Ectodermal cell (in vitro differentiated cells): ENCODE data around the gene NUP210.

Source experiments
- H3K27ac ChIP-seq: 2 replicates; pipeline ENCODE4 v1.7.0; 2013; ENCODE audit warnings: mild to moderate bottlenecking, low read depth, low read length; ENCODE audit not compliant: insufficient read depth, poor library complexity, severe bottlenecking
- H3K27me3 ChIP-seq: 2 replicates; pipeline ENCODE4 v1.7.0; 2013; ENCODE audit warnings: mild to moderate bottlenecking, low read length; ENCODE audit not compliant: insufficient read depth, control insufficient read depth, poor library complexity, severe bottlenecking
- H3K36me3 ChIP-seq: one replicate; pipeline ENCODE4 v1.7.0; 2013; ENCODE audit warnings: low read length; ENCODE audit not compliant: control insufficient read depth, insufficient read depth
- H3K4me1 ChIP-seq: one replicate; pipeline ENCODE4 v1.7.0; 2013; ENCODE audit warnings: low read length; ENCODE audit not compliant: control insufficient read depth, insufficient read depth
- H3K4me3 ChIP-seq: 2 replicates; pipeline ENCODE4 v1.7.0; 2013; ENCODE audit warnings: low read depth, low read length, control low read depth; ENCODE audit not compliant: insufficient read depth
- H3K9me3 ChIP-seq: 2 replicates; pipeline ENCODE4 v1.7.0; 2013; ENCODE audit warnings: mild to moderate bottlenecking, low read length, moderate library complexity; ENCODE audit not compliant: control insufficient read depth
- WGBS, 2 experiments: methylation state at CpG; one replicate each; pipeline ENCODE4 v1.1.7; 2013; ENCODE audit warnings: missing lambda C conversion rate in 2 of 2; 5-methylcytosine and 5-hydroxymethylcytosine counted together

Gene NUP210

GRCh38 chr3:13376091-13376490 lies 44.0 kb downstream of the NUP210 start:
- 96 to 97% methylated on average over 9 of the region's 9 CpGs for WGBS, 2 experiments
- peaks cover 9% of the 10 kb centered on the region for H3K36me3 ChIP-seq
- no peak overlapping the region for H3K4me3 ChIP-seq
- H3K9me3 ChIP-seq: no peaks in the 10 kb centered on the region
- no peaks in the 10 kb centered on the region for H3K4me1 ChIP-seq
- no peaks in the 10 kb centered on the region for H3K27me3 ChIP-seq
- H3K27ac ChIP-seq: no peak overlapping the region

GRCh38 chr3:13375464-13375863 lies 44.7 kb downstream of the NUP210 start:
- H3K4me3 ChIP-seq: no peak overlapping the region
- no peaks in the 10 kb centered on the region for H3K27me3 ChIP-seq
- H3K4me1 ChIP-seq: no peaks in the 10 kb centered on the region
- no peak overlapping the region for H3K27ac ChIP-seq
- no peaks in the 10 kb centered on the region for H3K9me3 ChIP-seq
- 93 to 96% methylated on average over 10 of the region's 10 CpGs for WGBS, 2 experiments
- H3K36me3 ChIP-seq: peaks cover 9% of the 10 kb centered on the region

- peaks cover 12% of the 10 kb centered on the region for H3K36me3 ChIP-seq
- WGBS, 2 experiments: 93% methylated on average over 13 of the region's 13 CpGs
- H3K4me3 ChIP-seq: no peak overlapping the region
- no peaks in the 10 kb centered on the region for H3K9me3 ChIP-seq
- no peak overlapping the region for H3K27ac ChIP-seq
- no peaks in the 10 kb centered on the region for H3K4me1 ChIP-seq
- H3K27me3 ChIP-seq: no peaks in the 10 kb centered on the region
Measured at GRCh38 chr3:13373975-13374586, 46.0 kb downstream of the NUP210 start.

GRCh38 chr3:13372656-13373055 lies 47.5 kb downstream of the NUP210 start:
- no peak overlapping the region for H3K27ac ChIP-seq
- WGBS, 2 experiments: 95 to 96% methylated on average over 8 of the region's 8 CpGs
- no peaks in the 10 kb centered on the region for H3K4me1 ChIP-seq
- H3K36me3 ChIP-seq: peaks cover 12% of the 10 kb centered on the region
- H3K4me3 ChIP-seq: no peak overlapping the region
- H3K9me3 ChIP-seq: no peaks in the 10 kb centered on the region
- H3K27me3 ChIP-seq: no peaks in the 10 kb centered on the region

- Histone ChIP-seq H3K27me3 (no peaks in the 10 kb centered on the region), H3K36me3 (peaks cover 12% of the 10 kb centered on the region), H3K27ac (no peak overlapping the region), H3K4me1 (no peaks in the 10 kb centered on the region), H3K9me3 (no peaks in the 10 kb centered on the region), H3K4me3 (no peak overlapping the region)
- WGBS, 2 experiments: 96 to 97% methylated on average over 4 of the region's 4 CpGs
Measured at GRCh38 chr3:13372126-13372525, 48.0 kb downstream of the NUP210 start.

GRCh38 chr3:13371100-13372075 lies 48.7 kb downstream of the NUP210 start:
- no peak overlapping the region for H3K27ac ChIP-seq

GRCh38 chr3:13370609-13371008 lies 49.5 kb downstream of the NUP210 start:
- WGBS, 2 experiments: 91 to 93% methylated on average over 10 of the region's 10 CpGs
- Histone ChIP-seq H3K4me3 (no peak overlapping the region), H3K27me3 (no peaks in the 10 kb centered on the region), H3K27ac (no peak overlapping the region), H3K36me3 (peaks cover 12% of the 10 kb centered on the region), H3K9me3 (no peaks in the 10 kb centered on the region), H3K4me1 (peaks cover 1% of the 10 kb centered on the region)

More at GRCh38 chr3:13371100-13372075, 48.7 kb downstream of the NUP210 start:
- Histone ChIP-seq H3K4me3 (no peak overlapping the region), H3K9me3 (no peaks in the 10 kb centered on the region), H3K36me3 (peaks cover 12% of the 10 kb centered on the region), H3K27me3 (no peaks in the 10 kb centered on the region), H3K4me1 (no peaks in the 10 kb centered on the region)
- 95 to 96% methylated on average over 17 of the region's 17 CpGs for WGBS, 2 experiments

- Histone ChIP-seq H3K4me1 (peaks cover 4% of the 10 kb centered on the region), H3K4me3 (no peak overlapping the region), H3K36me3 (peaks cover 9% of the 10 kb centered on the region), H3K27me3 (no peaks in the 10 kb centered on the region), H3K27ac (no peak overlapping the region), H3K9me3 (no peaks in the 10 kb centered on the region)
- 82 to 87% methylated on average over 3 of the region's 3 CpGs for WGBS, 2 experiments
Measured at GRCh38 chr3:13370055-13370454, 50.1 kb downstream of the NUP210 start.

GRCh38 chr3:13368834-13369233 lies 51.3 kb downstream of the NUP210 start:
- peaks cover 9% of the 10 kb centered on the region for H3K36me3 ChIP-seq
- H3K4me3 ChIP-seq: no peak overlapping the region
- H3K27ac ChIP-seq: no peak overlapping the region
- WGBS, 2 experiments: 96% methylated on average over 6 of the region's 6 CpGs
- no peaks in the 10 kb centered on the region for H3K9me3 ChIP-seq
- H3K4me1 ChIP-seq: peaks cover 4% of the 10 kb centered on the region
- H3K27me3 ChIP-seq: no peaks in the 10 kb centered on the region

- Histone ChIP-seq H3K36me3 (peaks cover 3% of the 10 kb centered on the region), H3K4me1 (peaks cover 4% of the 10 kb centered on the region), H3K9me3 (no peaks in the 10 kb centered on the region), H3K27ac (no peak overlapping the region), H3K27me3 (no peaks in the 10 kb centered on the region), H3K4me3 (no peak overlapping the region)
- 88 to 89% methylated on average over 7 of the region's 7 CpGs for WGBS, 2 experiments
Measured at GRCh38 chr3:13367728-13368127, 52.4 kb downstream of the NUP210 start.
